Suppressor macrophage treated with lipopolysaccharide for 4 hours (primary cell): ENCODE measurements around the gene BRCA1.
"Not testable (repeated sequence)": the region's sequence is repeated elsewhere in the genome, so short reads cannot be mapped to it uniquely, and the experiment has no call there.

Experiments
- DNase-seq: peaks from one replicate; pipeline ENCODE4 v3.0.0-alpha.2; 2020

BRCA1 gene

DNA sequence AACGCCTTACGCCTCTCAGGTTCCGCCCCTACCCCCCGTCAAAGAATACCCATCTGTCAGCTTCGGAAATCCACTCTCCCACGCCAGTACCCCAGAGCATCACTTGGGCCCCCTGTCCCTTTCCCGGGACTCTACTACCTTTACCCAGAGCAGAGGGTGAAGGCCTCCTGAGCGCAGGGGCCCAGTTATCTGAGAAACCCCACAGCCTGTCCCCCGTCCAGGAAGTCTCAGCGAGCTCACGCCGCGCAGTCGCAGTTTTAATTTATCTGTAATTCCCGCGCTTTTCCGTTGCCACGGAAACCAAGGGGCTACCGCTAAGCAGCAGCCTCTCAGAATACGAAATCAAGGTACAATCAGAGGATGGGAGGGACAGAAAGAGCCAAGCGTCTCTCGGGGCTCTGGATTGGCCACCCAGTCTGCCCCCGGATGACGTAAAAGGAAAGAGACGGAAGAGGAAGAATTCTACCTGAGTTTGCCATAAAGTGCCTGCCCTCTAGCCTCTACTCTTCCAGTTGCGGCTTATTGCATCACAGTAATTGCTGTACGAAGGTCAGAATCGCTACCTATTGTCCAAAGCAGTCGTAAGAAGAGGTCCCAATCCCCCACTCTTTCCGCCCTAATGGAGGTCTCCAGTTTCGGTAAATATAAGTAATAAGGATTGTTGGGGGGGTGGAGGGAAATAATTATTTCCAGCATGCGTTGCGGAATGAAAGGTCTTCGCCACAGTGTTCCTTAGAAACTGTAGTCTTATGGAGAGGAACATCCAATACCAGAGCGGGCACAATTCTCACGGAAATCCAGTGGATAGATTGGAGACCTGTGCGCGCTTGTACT lies at the start of gene BRCA1:
Gene BRCA1 (minus strand): TSS at position 232 of the 834 bp plus-strand sequence. CDS start 1,268 bp downstream, outside the sequence.
- peak; percentile 99 for DNase-seq

DNA sequence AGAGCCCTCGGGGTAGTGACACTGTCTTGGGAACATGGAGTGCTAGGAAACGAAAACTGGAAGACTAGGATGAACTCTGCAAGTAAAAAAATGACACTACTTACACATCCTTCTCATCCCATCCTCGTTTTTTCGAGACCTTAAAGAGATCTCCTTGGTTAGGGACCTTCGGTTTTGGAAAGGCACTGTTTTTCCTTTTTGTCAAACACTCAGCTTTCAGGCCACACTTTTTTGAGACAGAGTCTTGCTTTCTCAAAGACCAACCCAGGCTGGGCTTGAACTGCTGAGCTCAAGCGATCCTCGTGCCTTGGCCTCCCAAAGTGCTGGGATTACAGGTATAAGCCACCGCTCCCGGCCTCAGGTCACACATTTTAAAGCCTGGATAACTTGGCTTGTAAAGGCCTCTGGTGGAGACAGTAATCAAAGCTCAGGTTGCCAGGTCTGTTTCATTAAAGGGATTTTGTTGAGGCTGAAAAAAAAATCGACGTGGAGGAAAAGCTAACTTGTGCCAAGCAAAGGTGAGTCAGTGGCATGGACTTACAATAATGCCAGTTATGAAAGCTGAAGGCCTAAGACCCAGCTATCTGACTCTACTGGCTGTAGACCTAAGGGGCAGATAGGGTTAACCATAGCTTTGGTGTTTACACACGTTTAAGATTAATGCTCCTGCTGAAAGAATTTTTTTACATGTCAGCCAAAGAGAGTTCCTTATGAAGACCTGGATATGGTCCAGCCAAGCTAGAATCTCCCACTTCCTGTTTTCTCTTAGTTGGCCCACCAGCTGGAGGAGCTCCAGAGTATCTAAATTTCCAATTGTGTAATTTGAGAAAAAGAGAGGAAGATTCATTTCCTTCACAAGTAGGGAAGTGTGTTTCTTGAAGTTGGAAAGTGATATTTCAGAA lies 46.7 kb upstream of the BRCA1 start:
- peak; percentile 94 for DNase-seq

DNA sequence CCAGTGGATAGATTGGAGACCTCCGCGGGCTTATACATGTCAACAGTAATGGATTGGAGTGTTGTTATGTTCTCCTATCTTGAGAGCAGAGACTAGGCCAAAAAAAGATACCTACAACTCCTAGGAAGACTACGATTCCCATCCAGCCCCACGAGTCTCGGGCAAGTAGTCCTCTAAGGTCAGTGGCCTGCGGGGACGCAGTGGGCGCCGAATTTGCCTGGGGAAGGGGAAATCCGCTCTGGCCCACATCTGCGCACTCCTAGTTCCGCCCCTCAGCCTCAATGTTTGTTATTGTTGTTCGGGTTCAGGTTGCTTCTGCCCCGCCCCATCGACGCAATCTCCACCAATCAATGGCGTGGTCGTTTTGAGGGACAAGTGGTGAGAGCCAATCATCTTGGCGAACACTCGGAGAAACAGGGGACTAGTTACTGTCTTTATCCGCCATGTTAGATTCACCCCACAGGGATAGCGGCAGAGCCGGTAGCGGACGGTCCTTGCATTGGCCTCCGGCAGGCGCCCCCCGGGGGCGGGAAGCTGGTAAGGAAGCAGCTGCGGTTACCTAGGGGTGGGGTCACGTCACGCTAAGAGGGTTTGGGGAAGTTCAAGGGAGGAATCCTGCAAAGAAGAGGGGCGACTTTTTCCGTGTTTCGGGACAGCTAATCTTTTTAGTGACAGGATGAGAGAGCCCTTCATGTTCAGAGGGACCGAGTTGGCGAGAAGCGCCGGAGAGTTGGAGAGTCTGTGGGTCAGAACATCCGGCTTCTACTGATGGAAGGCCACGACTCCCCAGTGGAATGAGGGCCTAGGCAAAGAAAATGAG lies 45.8 kb upstream of the BRCA1 start, which contains the start of gene NBR1:
Gene NBR1 (plus strand): TSS at position 449 of the 820 bp plus-strand sequence. CDS start 4,586 bp downstream, outside the sequence.
- peak; percentile 97 for DNase-seq

DNA sequence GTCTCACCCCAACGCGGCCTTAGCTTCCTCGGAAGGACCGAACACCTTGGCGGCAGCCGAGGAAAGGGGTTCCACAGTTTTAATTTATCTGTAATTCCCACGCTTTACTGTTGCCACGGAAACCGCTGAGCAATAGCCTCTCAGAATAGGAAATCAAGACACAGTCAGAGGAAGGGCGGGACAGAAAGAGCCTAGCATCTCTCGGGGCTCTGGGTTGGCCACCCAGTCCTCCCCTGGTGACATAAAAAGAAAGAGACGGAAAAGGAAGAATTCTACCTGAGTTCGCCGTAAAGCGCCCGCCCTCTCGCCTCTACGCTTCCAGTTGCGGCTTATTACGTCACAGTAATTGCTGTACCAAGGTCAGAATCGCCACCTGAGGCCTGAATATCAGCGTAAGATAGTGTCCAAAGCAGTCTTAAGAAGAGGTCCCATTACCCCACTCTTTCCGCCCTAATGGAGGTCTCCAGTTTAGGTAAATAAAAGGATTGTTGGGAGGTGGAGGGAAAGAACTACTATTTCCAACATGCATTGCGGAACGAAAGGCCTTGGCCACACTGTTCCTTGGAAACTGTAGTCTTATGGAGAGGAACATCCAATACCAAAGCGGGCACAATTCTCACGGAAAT lies 45.1 kb upstream of the BRCA1 start:
- peak; percentile 93 for DNase-seq

DNA sequence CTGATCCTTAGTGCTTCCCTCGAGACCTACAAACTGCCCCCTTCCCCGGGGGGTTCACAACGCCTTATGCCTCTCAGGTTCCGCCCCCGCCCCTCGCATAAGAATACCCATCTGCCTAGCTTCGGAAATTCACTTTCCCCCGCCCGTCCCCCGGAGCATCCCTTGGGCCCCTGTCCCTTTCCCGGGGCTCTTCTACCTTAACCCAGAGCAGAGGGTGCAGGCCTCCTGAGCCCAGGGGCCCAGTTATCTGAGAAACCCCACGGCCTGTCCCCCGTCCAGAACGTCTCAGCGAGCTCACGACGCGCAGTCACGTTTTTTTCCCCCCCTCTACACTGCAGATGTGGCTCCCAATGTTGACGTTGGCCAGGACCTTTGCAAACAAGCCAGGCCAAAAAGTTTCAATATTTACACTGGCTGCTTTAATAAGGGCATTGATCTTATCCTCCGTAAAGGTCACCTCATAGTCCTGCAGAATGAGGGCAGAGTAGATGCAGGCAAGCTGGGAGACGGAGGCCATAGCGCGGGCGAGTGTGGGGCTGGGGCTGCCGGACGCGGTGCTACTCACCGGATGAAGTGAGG lies 44.5 kb upstream of the BRCA1 start:
- no peak for DNase-seq

DNA sequence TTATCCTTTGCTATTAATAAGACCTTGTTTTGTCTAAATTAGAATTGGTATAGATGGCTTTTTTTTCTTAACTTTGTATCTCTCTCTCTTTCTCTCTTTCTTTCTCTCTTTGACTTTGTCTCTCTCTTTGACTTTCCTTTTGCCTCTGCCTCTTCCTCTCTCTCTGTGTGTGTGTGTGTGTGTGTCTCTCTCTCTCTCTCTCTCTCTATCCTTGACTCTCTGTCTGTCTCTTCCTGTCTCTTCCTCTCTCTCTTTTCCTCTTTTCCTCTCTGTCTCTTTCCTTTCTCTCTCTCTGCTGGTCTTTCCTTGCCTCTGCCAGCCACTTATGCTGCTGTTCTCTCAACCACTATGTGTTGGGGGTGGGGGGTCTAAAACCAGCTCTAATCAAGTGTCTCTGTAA lies 40.8 kb upstream of the BRCA1 start:
- not testable (repeated sequence) for DNase-seq

DNA sequence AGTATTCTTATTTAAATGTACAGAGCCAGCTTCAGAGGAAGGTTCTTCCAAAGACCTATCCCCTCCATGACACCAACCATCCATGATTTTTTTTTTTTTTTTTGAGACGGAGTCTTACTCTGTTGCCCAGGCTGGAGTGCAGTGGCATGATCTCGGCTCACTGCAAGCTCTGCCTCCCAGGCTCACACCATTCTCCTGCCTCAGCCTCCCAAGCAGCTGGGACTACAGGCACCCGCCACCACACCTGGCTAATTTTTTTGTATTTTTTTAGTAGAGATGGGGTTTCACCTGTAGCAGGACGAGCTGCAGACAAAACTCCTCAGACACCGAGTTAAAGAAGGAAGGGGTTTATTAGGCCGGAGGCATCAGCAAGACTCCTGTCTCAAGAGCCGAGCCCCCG lies 34.8 kb upstream of the BRCA1 start:
- not testable (repeated sequence) for DNase-seq

DNA sequence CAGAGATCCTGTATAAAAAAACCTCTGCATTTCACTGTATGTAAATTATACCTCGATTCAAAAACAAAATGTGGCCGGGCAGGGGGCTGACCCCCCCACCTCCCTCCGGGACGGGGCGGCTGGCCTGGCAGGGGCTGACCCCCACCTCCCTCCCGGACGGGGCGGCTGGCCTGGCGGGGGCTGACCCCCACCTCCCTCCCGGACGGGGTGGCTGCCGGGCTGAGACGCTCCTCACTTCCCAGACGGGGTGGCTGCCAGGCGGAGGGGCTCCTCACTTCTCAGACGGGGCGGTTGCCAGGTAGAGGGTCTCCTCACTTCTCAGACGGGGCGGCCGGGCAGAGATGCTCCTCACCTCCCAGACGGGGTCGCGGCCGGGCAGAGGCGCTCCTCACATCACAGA lies 34.1 kb upstream of the BRCA1 start:
- DNase-seq: not testable (repeated sequence)

DNA sequence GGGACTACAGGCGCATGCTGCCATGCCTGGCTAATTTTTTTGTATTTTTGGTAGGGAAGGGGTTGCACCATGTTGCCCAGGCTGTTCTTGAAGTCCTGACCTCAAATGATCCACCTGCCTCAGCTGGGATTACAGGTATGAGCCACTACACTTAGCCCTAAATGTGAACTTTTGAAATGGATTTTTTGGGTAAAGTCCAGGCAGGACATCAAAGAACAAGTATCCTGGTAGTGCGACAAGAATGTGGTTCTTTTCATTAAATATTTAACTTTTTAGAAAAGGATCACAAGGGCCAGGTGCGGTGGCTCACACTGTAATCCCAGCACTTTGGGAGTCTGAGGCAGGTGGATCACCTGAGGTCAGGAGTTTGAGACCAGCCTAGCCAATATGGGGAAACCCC lies 30.5 kb upstream of the BRCA1 start:
- DNase-seq: no peak

DNA sequence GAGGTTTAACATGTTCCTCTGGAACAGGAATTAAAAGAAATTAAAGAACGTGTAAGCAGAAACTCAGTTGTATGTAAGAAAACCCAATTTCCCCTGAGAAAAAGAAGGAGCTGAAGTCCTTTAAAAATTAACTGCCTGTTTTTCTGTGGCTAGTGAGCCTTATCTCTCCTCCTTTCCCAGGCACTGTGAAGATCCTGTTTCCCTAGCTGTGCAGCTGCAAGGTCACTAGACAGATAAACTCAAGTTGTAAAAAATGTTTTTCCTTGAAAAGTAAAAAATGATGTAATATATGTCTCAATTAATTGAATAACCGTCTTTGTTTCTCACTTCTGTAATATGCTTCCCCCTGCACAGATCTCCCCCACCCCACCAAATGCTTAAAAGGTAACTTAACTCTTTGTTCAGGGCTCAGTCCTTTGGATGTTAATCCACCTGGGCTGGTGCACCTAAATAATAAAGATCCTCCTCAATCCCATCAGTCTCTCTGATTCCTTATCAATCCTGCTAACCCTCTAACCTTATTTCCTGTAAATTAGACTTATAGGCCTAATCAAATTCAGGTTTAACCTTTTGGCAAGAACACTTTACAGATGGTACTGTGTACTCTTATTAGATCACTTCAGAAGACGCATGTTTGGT lies 28.2 kb upstream of the BRCA1 start:
- DNase-seq: not testable (repeated sequence)

DNA sequence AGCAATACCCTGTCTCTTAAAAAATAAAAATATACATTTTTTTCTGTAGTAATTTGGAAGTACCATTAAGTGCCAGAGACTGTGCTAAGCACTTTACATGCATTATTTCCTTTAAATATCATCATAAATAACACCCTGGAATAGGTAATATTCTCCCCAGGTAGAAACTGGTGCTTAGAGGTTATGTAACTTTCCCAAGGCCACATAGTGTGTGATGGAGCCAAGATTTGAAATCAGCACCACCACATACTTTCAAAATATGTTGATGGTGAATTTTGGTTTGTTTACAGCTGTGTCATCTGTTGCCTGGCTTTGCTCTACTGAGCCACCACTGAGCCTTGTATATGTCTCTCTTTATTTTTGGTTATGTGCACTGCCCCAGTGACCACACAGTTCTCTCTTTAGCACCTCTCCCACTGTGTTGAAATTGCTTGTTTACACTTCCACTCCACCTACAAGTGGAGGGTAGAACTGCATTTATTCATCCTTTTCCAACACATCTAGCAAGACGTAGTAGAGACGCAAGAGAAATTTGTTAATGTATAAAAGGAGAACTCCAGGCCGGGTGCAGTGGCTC lies 26.8 kb upstream of the BRCA1 start:
- DNase-seq: no peak

DNA sequence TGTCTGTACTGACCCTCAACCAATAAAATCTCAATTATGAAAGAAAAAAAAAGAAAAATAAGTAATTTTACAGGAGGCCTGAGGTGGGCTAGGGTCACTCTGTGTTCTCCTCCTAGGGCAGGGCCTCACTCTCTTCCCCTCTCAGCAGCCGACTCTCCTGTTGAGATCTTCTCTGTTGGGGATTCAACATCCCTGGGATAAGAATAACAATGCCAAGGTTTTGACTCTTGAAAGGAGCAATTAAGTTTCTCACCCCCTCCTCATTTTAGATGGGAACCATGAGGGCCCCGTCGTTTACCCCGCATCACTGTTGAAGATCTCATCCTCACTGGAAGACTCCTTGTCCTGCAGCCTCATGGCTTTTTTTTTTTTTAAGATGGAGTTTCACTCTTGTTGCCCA lies 21.5 kb upstream of the BRCA1 start:
- no peak for DNase-seq

DNA sequence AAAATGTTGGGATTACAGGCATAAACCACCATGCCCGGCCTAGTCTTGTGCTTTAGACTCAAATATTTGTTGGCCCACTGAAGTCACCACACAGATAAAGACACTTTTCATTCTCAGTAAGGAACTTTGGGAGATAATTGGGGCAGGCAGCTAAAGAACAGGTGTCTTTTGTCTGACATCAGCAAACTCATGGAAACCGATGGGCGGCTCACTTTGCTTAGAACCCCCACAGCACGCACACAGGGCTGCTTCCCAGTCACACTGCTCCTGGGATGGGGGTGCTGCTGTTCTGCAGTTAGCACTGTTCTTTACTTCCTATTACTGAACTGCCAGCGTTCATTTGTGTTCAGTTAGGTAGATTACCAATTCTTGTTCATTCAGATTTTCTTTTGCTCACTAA lies 18.0 kb upstream of the BRCA1 start:
- no peak for DNase-seq

DNA sequence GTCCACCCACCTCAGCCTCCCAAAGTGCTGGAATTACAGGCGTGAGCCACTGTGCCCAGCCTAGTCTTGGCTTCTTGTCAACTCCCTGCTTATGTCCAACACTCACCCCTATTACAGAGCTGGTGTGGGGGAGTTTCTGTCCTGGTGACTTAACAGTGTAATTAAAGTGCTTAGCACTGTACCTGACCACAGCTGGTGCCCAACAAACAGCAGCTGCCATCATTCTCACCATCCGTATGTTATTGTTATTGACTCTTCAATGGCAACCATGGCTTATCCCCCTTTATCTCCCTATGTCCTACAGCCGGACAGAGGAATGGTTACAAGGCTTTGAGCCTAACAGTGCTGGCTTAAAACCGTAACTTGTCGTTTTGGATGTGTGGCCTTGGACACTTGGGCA lies 17.0 kb upstream of the BRCA1 start:
- no peak for DNase-seq

DNA sequence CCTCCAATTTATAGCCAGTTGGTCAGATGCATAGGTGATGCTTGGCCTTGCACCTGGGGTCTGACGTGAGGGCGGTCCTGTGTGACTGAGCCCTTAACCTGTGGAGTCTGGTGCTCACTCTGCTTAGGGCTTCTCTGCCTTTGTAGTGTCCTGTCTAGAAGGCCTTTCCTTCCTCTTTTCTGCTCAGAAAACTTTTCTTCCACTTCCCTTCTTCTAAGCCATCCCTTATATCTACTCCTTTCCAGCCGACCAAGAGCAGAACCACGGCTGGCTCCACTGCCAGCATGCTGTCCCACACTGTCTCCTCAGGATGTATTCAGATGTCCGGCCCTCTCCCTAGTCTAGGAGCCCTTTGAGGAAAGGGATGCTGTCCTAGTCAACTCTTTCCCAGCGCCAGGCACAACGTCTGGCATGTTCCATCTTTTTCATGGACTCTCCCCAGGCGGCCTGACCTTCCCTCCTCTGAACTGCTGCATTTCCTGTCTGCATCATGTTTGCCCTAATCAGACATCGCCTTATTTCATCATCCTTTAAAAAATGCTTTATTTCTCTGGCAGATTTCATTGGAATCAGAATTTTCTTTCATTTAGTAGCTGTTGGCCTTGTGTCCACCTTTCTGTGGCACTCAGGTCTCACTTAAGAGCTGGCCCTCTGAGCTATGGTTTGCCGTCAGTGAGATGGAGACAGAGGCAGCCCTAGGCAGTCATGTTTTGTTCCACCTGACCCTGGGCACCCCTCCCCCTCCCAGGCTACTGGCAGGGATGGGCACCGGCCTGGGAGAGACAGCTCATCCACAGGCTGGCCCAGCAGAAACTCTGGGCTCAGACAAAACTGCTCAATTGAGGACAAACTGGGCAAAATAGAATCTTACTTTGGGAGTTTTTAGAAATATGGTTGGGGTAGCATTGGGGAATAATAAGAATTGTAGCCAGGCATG lies 15.5 kb upstream of the BRCA1 start:
- DNase-seq: peak; percentile 27

DNA sequence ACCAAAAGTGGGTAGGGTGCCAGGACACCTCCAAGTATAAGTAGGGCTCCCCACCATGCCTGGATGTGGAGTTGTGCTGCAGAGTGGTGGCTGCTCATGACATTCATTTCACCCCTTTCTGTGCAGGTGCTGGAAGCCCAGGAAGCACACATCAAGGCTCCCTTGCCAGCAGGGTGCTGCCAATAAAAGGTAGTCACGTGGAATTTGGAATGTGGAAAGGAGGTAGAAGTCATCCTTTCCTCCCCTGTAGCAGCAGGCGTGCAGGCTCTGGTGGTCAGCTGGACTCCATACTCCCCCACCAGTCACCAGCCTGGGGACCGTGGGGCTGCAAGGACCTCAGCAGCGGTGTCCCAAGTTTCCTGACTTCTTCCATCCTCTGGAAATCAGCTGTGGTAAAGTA lies 13.4 kb upstream of the BRCA1 start:
- DNase-seq: not testable (repeated sequence)

DNA sequence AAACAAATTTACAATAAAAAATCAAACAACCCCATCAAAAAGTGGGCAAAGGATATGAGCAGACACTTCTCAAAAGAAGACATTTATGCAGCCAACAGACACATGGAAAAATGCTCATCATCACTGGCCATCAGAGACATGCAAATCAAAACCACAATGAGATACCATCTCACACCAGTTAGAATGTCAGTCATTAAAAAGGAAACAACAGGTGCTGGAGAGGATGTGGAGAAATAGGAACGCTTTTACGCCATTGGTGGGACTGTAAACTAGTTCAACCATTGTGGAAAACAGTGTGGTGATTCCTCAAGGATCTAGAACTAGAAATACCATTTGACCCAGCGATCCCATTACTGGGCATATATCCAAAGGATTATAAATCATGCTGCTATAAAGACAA lies 11.4 kb upstream of the BRCA1 start:
- not testable (repeated sequence) for DNase-seq

DNA sequence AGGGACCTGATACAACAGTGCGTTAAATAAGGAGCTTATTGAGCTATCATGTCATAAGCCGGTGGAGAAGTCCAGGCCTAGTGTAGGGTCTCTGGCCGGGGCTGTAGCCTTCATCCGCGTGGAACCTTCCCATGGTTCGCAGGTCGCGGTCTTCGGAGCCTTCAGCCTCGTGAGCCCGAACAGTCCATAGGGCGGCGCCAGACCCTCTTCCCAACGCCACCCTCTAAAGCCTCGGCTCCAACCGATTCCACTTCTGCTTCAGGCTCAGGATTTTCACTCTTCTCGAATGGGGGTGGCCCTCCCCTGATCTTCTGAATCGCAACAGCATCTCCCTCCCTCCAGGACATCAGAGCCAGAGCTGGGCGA lies 10.3 kb upstream of the BRCA1 start:
- DNase-seq: no peak

DNA sequence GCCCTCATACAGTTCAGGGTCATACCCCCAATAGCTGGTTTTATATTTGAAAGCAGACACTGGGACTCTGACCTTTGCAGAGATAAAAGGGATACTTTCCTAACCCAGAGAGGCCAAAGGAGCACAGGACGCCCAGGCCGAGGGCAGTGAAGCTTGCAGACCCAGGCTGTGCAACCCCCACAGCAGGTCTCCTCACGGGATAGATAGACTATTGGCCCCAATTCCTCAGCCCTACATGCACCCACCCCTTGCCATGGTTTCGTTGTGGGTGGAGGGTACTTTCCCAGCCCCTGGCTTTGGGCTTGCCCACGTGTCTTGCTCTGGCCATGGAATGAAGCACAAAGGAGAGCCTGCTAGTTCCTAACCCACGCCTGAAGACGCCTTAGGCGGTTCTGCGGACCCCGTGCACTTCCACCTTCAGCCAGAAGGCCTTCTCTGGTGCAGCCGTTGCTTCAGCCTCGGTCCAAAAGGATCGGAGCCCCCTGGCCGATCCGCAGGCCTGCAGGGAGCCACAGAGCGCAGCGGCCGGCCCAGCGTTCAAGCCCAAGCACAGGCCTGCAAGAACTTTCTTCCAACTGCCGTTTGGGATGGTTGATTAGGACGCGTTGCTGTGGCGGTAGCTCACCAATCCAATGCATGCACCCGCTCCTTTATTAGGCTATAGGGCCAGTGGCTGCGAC lies 9.8 kb upstream of the BRCA1 start:
- no peak for DNase-seq
